Activated gamma-delta T cell treated with Interleukin-2 at 50 U/mL for 16 hours (primary cell): ENCODE measurements around the gene AMHR2.
A peak's percentile ranks its signal among the peaks of the same experiment; 100 is the strongest.
"Not testable (repeated sequence)": the region's sequence is repeated elsewhere in the genome, so short reads cannot be mapped to it uniquely, and the experiment has no call there.

Experiments used
- DNase-seq: peaks from one replicate; pipeline ENCODE4 v3.0.0-alpha.2; 2020

AMHR2 gene

DNA sequence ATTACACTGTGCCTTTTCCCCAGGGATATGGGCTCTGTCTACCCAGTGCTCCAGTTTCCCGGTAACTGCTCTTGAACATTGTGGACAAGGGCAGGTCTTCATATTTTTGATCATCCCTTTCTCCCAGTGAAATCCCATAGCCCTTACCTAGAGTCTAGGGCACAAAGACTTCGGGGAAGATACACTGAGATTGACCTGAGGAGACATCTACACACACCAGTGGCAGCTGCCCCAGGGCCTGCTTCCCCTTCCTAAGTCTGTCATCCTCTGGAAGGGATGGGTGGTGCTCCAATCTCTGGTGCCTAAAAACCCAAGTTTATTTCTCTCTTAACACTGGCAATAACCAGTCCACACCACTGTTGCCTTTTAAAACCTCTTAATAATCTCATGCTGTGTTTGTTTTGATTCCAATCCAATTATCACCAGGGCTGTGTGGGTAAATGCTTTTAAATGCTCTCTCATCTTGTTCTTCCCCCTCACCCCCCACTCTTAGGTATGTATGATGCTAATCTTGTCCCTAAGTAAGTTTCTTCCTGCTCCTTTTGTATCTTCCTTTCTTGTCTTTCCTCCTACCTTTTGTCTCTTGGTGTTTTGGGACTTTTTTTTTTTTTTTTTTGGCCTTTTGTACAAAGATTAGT is 7.8 kb upstream of the AMHR2 start:
- DNase-seq: not testable (repeated sequence)

DNA sequence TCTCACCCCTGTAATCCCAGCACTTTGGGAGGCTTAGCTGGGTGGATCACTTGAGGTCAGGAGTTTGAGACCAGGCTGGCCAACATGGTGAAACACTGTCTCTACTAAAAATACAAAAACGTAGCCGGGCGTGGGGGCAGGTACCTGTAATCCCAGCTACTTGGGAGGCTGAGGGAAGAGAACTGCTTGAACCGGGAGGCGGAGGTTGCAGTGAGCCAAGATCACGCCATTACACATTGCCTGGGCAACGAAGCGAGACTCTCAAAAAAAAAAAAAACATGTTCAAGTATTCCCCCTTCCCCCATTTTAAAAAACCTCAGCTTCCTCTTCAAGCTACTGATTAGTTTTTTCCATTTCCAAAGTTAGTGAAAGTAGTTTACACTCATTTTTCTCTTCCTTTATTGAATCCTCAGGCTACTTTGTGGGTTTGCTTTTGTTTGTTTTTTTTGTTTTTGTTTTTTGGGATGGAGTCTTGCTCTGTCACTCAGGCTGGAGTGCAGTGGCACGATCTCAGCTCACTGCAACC is 6.3 kb upstream of the AMHR2 start:
- DNase-seq: not testable (repeated sequence)

DNA sequence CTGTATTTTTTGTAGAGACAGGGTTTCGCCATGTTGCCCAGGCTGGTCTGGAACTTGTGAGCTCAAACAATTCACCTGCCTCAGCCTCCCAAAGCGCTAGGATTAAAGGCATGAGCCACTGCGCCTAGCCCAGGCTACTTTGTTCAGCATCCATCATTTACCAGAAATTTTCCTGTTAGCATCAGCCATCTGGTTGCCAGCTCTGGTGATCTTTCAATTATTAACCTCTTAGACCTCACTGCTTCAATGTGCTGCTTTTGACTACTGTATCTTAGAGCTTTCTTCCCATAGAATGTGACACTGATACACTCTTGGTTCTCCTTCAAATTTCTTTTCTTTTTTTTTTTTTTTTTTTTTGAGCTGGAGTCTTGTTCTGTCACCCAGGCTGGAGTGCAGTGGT is 5.4 kb upstream of the AMHR2 start:
- DNase-seq: no peak

DNA sequence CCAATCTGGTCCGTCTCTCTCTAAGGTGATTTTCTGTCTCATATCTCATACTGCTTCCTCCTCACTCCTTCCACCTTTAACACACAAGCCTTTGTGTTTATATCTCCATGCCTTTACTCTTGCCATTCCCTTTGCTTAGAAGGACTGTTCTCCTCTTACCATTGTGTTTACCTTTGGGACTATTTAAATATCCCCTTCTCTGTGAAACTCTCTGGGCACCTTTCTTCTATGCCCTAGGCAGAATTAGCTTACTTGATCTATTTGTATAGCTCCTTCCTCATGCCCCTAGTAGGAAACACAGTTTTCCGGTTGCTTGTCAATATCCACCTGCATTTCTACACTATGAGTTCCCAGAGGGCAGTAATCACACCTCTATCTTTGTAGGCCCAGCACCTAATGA is 3.9 kb upstream of the AMHR2 start:
- DNase-seq: no peak

DNA sequence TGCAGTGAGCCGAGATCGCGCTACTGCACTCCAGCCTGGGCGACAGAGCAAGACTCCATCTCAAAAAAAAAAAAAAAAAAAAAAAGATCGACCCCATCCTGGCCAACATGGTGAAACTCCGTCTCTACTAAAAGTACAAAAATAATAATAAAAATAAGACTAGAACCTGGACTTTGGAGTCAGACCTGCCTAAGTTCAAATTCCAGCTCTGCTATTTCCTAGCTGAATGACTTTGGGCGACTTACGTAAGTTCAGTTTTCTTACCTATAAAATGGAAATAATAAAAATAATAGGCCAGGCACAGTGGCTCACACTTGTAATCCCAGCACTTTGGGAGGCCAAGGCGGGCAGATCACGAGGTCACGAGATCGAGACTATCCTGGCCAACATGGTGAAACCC is 1.4 kb upstream of the AMHR2 start:
- not testable (repeated sequence) for DNase-seq

DNA sequence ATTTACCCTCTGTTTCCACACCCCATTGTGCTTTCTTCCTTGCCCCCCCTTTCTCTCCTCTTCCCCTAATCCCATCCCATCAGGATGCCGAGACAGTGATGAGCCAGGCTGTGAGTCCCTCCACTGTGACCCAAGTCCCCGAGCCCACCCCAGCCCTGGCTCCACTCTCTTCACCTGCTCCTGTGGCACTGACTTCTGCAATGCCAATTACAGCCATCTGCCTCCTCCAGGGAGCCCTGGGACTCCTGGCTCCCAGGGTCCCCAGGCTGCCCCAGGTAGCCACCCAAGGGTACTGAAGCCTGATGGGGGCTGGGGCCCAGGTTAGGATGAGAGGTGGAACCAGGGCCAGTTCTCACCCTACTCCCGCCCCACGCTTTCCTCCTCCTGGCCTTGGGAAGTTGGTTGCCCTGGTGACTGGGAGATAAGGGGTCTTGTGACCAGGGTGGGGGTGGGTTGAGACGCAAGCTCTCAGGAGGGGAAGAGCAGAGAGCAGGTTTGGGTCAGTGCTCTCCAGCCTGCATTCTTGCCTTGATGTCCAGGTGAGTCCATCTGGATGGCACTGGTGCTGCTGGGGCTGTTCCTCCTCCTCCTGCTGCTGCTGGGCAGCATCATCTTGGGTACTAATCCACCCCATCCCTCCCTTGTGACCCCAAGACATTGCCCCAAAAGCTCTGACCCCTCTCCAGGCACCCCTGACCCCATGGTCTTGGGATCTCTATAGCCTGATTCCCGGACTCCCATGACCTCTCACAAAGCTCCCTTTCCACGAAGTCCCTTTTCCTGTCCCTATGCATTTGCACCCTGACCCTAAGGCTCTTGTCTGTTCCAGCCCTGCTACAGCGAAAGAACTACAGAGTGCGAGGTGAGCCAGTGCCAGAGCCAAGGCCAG is 1.2 kb downstream of the AMHR2 start:
- no peak for DNase-seq

DNA sequence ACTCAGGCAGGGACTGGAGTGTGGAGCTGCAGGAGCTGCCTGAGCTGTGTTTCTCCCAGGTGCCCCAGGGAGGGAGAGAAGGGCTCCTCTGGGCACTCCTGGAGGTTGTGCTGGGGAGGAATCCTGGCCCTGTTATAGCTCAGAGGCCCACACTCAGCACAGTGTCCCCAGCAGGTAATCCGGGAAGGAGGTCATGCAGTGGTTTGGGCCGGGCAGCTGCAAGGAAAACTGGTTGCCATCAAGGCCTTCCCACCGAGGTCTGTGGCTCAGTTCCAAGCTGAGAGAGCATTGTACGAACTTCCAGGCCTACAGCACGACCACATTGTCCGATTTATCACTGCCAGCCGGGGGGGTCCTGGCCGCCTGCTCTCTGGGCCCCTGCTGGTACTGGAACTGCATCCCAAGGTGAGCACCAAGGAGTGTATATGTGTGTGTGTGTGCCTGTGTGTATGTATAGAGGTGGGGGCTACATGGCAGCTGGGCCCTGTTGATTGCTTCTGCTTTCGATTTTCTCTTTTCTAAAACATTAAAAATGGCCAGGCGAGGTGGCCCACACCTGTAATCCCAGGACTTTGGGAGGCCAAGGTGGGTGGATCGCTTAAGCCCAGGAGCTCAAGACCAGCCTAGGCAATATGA is 2.0 kb downstream of the AMHR2 start:
- no peak for DNase-seq

DNA sequence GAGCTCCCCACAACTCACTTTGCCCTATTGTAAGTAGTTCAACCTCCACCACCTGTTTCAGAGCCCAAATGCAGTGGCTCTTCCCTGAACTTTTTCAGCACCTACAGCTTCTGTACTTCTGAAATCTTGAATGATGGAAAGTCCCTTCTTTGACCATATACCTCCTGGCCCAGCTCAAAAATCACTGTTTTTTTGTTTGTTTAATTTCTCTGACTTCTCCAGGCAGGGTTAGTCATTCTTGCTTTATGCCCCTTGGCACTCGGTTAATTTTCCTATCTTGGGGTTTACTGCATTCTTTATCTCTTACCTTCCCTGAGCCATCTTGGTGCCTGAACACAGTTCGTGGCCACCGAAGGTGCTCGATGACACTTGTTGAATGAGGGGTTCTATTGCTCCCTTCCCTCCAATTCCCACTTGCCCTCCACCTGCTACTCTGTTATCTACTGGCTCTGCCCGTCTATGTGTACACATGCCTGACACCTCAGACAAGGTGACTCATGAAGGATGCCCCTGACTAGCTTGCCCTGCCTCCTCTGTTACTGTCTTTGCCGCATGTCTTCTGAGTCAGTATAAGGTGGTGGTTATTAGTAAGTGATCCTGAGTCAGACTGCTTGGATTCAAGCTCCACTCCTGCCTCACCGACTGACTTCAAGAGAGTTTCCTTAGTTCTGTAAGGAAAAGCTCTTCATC is 4.4 kb downstream of the AMHR2 start:
- DNase-seq: no peak

DNA sequence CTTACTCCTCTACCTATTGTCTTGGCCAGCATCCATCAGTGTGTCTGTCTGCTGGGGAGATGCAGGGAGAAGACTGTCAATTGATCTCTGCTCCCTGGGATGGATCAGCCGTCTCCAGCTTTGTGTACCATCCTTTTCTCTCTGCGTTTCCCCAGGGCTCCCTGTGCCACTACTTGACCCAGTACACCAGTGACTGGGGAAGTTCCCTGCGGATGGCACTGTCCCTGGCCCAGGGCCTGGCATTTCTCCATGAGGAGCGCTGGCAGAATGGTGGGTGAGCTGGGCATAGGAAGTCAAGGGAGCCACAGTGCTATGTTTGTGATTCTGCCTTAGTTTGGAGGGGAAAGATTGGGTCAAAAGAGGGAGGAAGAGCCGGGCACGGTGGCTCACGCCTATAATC is 5.1 kb downstream of the AMHR2 start:
- DNase-seq: no peak

DNA sequence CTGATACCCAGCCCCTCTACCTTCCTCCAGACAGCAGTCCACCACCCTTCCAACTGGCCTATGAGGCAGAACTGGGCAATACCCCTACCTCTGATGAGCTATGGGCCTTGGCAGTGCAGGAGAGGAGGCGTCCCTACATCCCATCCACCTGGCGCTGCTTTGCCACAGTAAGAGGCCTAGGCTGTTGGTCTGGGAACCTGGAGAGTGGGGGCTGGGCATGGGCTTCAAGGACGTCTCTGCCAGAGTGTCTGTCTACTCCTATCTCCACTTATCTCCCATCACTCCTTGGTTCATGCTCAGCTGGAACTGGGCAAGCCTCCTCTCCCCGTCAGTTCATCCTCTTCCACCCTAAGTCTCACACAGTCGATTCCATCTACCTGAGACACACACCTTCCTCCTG is 6.5 kb downstream of the AMHR2 start:
- no peak for DNase-seq

DNA sequence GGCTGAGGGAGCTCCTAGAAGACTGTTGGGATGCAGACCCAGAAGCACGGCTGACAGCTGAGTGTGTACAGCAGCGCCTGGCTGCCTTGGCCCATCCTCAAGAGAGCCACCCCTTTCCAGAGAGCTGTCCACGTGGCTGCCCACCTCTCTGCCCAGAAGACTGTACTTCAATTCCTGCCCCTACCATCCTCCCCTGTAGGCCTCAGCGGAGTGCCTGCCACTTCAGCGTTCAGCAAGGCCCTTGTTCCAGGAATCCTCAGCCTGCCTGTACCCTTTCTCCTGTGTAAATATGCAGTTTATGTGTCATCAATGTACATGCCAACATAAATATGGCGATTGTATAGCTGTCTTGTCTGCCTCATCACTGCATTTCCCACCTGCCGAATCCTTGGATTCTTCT is 7.5 kb downstream of the AMHR2 start:
- DNase-seq: no peak

DNA sequence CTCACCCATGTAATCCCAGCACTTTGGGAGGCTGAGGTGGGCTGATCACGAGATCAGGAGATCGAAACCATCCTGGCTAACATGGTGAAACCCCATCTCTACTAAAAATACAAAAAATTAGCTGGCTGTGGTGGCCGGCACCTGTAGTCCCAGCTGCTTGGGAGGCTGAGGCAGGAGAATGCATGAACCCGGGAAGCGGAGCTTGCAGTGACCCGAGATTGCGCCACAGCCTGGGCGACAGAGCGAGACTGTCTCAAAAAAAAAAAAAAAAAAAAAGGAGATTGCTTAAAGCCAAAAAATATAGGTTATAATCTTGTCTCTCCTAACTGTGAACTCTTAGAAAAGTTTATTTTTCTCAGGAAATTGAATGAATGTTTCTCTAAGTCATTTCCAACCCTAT is 11.7 kb downstream of the AMHR2 start:
- not testable (repeated sequence) for DNase-seq

DNA sequence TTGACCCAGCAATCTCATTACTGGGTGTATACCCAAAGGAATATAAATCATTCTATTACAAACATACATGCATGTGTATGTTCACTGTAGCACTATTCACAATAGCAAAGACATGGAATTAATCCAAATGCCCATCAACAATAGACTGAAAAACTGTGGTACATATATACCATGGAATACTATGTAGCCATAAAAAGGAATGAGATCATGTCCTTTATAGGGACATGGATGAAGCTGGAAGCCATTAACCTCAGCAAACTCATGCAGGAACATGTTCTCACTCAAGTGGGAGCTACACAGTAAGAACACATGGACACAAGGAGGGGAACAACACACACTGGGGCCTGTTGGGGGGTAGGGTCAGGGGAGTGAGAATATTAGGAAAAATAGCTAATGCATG is 15.9 kb downstream of the AMHR2 start:
- not testable (repeated sequence) for DNase-seq

DNA sequence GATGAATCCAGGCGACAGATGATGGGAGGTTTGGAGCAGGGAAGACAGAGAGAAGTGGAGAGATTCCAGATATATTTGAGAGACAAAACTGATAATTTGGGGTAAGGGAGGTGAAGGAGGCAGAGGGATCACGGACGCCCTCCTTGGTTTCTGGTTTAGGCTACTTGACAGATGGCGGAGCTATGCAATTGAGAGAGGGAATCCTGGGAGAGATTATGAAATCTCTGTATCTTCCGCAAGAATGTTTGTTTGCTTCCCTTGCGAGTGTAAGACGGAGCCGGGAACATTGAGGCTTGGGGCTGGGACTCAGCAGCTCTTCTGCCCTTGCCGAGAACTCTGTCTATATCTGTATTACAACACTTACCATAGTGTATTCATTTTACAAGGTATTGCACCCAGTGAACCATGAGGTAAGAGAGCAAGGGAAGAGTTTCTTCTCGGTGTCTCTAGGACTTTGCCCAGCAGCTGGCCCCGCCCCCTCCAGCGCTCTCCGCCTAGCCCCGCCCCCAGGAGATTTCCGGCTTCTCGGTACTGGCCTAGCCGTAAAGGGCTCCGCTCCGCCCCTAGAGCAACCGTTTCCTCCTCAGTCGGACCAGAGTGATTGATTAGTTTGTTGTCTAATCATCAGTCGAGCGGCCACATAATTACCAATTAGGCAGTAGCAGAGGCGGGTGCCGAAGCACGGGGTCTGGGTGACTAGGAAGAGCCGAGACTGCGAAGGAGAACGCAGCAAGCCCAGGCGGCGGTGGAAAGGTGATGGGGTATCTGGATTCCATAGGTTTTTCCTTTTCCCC is 17.6 kb downstream of the AMHR2 start, which contains the start of gene PRR13:
Gene PRR13 (plus strand): TSS at position 695 of the 794 bp plus-strand sequence. CDS start 981 bp downstream, outside the sequence.
- DNase-seq: peak; percentile 99

DNA sequence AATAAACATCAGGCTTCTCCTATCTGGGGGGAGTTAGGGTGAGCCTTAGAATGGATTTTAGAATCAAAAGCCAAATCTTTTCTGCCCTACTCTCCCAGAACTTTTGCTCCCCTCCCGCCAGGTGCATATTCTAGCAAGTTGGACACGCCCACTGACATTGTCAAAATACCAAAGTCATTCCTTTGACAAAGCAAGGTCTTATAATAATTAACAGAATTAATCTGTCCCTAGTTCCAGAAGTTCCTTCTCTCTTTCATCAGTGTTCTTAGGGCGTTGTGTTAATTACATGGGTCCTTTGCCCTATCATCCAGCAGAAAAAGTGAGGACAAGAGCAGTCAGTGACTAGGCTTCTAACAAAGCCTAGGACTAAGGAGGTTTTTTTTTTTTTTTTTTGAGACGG is 20.3 kb downstream of the AMHR2 start:
- DNase-seq: no peak

DNA sequence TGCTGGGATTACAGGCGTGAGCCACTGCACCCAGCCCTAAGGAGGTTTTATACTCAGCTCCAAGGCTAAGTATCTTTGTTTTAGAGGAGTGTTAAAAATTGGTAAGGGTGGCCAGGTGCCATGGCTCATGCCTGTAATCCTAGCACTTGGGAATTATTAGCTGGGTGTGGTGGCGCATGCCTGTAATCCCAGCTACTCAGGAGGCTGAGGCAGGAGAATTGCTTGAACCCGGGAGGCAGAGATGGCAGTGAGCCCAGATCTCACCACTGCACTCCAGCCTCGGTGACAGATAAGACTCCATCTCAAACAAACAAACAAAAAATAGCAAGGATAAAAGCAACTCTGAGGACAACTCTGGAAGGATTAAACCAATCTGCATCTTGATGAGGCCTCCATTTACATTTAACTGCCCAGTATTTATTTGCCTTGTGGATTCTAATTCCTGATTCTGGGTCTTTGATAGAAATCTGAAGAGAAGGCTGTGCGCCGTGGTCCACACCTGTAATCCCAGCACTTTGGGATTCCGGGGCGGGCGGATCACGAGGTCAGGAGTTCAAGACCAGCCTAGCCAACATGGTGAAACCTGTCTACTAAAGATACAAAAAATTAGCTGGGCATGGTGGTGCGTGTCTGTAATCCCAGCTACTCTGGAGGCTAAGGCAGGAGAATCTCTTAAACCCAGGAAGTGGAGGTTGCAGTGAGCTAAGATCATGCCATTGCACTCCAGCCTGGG is 21.1 kb downstream of the AMHR2 start:
- not testable (repeated sequence) for DNase-seq

DNA sequence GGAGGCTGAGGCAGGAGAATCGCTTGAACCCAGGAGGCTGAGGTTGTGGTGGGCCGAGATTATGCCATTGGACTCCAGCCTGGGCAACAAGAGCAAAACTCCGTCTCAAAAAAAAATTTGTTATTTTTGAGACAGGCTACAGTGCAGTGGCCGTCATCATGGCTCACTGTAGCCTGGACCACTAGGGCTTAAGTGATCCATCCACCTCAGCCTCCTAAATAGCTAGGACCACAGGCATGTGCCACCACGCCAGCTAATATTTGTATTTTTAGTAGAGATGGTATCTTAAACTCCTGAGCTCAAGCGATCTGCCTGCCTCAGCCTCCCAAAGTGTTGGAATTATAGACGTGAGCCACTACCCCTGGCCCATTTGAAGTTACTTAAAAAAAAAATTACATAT is 27.3 kb downstream of the AMHR2 start:
- no peak for DNase-seq

DNA sequence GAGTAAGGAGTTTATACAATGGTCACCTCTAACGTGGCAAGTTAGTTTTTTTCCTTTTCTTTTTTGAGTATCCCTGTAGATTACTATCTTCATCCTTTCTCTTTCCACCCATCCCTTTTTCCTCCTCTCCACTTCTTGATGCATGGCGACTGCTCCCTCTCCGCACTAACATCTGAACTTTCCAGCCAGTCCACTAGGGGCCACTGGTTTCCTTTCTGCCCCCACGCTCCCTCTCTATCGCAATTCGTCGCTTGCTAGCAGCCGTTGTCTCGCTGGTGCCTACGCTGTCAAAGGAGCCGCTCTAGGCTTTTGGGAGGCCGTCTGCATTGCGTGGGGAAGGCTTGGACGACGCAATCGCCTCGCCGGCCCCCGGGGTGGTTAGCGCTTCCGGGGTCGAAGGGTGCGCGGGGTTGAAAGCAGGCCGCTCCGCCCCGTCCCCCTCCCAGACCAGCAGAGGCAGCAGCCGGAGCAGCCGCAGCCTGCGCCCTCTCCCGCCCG is 28.1 kb downstream of the AMHR2 start, which contains the start of gene PCBP2:
Gene PCBP2 (plus strand): TSS at position 442 of the 498 bp plus-strand sequence. CDS start 2,699 bp downstream, outside the sequence.
- peak; percentile 98 for DNase-seq

DNA sequence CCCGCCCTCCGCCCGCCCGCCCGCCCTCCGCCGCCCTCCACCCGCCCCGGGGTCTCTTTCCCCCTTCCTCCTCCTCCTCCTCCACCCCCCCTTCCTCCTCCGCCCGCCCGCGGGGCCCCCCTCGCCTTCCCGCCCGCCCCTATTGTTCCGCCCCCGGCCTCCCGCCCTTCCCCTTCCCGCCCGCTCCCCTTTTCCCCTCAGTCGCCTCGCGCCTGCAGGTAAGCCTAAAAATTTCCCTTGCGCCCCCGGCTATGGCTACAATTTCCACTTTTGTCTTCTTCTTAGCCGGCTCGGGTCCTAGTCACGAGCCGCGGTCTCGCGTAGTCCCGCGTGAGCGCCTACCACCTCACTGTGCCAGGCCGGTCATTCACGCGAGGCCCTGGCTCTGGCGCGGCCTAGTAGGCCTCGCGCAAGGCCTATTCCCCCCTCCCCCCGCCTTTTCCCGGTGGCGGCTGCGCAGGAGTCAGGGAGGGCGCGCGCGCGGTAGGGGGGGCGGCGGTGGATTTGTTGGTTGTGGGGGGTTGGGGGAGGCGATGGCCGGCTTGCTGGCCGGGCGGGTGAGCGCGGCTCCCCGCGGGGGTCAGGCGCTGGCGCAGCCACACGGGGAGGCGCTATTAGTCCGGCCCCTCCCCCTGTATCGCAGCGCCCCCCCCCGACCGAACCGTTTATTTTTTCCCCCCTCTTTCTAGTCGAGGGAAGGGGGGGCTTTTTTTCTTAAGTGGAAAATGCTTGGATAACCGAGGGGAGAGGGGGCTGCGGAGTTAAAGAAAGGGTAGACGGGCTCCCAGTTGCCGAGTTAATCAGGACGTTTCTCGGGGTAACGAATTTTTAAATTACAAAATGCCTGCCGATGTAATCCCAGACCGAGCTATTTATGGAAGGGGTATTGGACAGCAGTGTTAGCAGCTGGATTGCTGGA is 28.8 kb downstream of the AMHR2 start:
- peak; percentile 76 for DNase-seq
